A673 (cell line): ENCODE measurements around the gene UBE2U.

ENCODE experiments used
- CTCF ChIP-seq: fragments of 300-800, 200-600 bp; sonication (generic); conservative IDR thresholded peaks from 2 replicates; pipeline ENCODE4 v1.5.1; 2017; ENCODE audit warnings: low read depth, mild to moderate bottlenecking, antibody characterized with exemption, low read length, moderate library complexity, mixed read lengths
- EZH2 ChIP-seq: fragments of 200-600 bp; sonication (generic); IDR thresholded peaks from 2 replicates; pipeline ENCODE4 v1.6.1; 2017; ENCODE audit warnings: borderline replicate concordance, low read depth, mild to moderate bottlenecking, mixed read lengths, antibody characterized with exemption, low read length; ENCODE audit not compliant: poor library complexity, severe bottlenecking

GRCh38 chr1:64235910-64236309 is 32.5 kb downstream of the UBE2U start:
- TF ChIP-seq CTCF (no peak), EZH2 (no peak)
